Stomach smooth muscle (tissue), 2 donors: ENCODE measurements around the gene UGT1A10.

Experiments used
- H3K27ac ChIP-seq: one replicate; pipeline ENCODE4 v1.7.0; 2013; ENCODE audit warnings: mild to moderate bottlenecking, low read length, inconsistent platforms
- H3K27me3 ChIP-seq, 2 donors: one replicate each; pipeline ENCODE4 v1.7.0; 2013; ENCODE audit warnings: low read length in 2 of 2; ENCODE audit not compliant: insufficient read depth in 2 of 2, control insufficient read depth in 1 of 2
- H3K36me3 ChIP-seq, 2 donors: one replicate each; pipeline ENCODE4 v1.7.0; 2013; ENCODE audit warnings: low read length in 2 of 2; ENCODE audit not compliant: control insufficient read depth in 2 of 2, insufficient read depth in 2 of 2
- H3K4me1 ChIP-seq: one replicate; pipeline ENCODE4 v1.7.0; 2013; ENCODE audit warnings: low read length; ENCODE audit not compliant: control insufficient read depth, insufficient read depth
- H3K4me3 ChIP-seq, 2 donors: one replicate each; pipeline ENCODE4 v1.7.0; 2013; ENCODE audit warnings: low read length in 2 of 2
- H3K9ac ChIP-seq, 2 donors: one replicate each; pipeline ENCODE4 v1.7.0; 2013; ENCODE audit warnings: low read length in 2 of 2, mild to moderate bottlenecking in 1 of 2
- H3K9me3 ChIP-seq, 2 donors: one replicate each; pipeline ENCODE4 v1.7.0; 2013; ENCODE audit warnings: low read length in 2 of 2; ENCODE audit not compliant: control insufficient read depth in 2 of 2
- donor health status: healthy.
- donor health status: Pancreatic carcinoma.

Gene UGT1A10

GRCh38 chr2:233817361-233817911 is 181.2 kb downstream of the UGT1A10 start:
- Histone ChIP-seq H3K27me3 (peaks cover 0 to 3% of the 10 kb centered on the region in 2 donors), H3K27ac (no peak overlapping the region), H3K4me3 (no peak overlapping the region), H3K9me3 (no peaks in the 10 kb centered on the region), H3K36me3 (no peaks in the 10 kb centered on the region), H3K9ac (no peak overlapping the region), H3K4me1 (no peaks in the 10 kb centered on the region)

DNA sequence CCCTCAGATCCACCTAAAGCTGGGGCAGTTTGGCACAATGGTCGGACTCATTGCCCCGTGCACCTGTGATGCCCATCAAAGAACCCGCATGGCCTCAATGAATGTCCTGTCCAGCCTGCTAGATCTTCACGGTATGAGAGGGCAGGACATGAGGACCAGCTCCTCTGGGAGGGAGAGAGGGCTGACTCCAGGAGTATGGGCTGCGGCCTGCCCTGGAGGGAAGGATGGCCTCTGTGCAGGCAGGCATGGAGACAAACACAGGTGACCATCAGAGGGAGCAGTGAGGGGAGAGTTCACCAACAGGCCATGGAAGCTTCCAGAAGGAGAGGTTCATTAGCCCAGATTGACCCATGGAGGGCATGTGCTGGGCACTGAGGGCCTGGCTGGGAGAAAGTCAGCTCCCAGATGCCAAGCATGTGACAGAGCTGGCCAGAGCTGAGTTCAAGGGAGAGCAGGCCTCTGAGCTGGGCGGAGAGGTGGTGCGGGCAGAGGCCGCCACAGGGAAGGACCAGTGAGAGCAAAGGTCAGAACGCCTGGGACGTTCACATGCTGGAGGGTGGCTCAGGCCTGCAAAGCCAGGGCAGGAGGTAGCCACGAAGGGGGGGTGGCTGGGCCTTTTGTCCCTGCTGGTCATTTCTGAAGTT is 181.9 kb downstream of the UGT1A10 start:
- Histone ChIP-seq H3K4me3 (no peak overlapping the region), H3K27me3 (peaks cover 0 to 2% of the 10 kb centered on the region in 2 donors), H3K9ac (no peak overlapping the region), H3K36me3 (no peaks in the 10 kb centered on the region), H3K9me3 (no peaks in the 10 kb centered on the region), H3K27ac (no peak overlapping the region), H3K4me1 (no peaks in the 10 kb centered on the region)

DNA sequence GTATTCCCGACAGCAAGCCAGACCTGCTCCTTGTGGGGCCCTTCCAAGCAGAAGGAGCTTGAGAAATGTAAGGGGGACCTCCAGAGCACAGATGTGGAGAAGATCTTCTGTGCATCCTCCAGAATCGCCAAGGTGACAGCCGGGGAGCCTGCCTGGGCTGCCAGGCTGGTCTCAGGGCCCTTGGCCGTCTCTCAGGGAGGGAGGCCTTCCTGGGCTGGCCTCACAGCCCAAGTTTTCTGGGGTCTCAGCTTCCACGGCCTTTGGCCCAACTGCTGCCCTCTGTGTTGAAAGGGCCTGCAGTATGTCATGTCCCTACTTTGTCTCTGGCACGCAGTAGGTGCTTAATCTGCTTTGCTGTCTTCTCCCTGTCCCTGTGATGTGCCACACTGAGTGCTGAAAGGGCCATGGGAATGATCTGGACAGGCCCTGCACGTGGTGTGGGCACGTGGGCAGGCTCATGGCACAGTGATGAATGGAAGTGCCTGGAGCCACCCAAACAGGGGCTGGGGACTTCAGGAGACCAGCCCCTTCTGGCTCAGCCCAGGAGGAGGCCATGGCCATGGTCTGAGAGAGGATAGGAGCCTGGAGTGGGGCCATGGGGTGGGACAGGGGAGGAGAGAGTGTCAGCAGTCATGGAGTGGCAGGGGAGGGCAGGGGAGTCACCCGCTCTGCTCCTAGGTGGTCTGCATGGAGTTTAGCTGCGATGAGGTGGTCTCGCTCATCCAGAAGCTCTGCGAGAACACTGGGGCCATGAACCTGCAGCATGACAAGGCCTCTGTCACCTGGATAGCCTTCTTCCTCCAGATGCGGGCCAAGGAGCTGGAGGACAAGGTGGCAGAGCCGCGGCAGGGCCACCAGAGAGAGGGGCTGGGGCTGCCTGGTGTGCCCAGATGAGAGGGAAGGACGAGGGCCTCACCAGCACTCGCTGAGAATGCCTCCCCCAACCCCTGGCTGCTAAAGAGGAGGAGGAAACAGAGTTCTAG is 182.7 kb downstream of the UGT1A10 start:
- no peak overlapping the region for H3K4me3 ChIP-seq
- H3K9ac ChIP-seq = no peak overlapping the region
- peaks cover 0 to 2% of the 10 kb centered on the region in 2 donors for H3K27me3 ChIP-seq
- no peaks in the 10 kb centered on the region for H3K36me3 ChIP-seq
- H3K27ac ChIP-seq = no peak overlapping the region
- no peaks in the 10 kb centered on the region for H3K9me3 ChIP-seq
- no peaks in the 10 kb centered on the region for H3K4me1 ChIP-seq

DNA sequence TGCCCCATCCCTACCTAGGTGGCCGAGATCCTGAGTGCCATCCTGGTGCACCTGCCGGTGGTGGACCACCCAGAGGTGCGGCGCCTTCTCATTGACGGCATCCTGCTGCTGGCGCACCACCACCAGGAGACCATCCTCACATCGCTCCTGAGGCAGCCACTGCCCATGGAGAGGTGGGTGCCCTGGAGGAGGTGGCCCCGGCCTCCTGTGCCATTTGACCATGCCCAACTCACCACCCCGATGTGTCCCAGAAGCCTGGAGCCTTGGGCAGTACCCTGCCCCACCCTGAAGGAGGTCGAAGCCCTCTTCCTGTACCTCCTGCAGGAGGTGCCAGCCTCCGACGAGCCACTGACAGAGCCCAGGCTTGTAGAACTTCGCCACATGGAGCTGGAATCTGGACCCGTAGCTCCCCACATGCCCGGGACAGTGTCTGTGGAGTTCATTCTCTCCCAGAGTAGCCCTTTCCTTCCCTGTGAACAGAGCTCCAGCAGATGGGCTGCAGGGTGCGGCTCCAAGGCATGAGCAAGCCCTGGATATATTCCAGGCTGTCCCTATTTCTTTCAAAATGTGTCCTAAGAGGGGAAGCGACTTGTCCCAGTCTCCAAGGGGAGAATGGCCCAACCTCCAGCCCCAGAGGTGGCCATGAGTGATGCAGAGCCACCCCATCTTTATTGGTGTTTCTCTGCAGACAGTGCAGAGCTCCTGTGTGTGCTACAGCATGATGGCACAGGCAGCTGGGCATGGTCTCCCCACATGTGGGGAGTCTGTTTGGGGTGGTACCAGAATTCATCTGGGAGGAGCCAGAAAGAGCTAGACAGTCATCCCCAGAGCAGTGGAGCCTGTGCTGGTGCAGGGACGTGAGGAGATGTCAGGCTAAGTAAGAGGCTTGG is 183.9 kb downstream of the UGT1A10 start:
- H3K4me1 ChIP-seq = no peaks in the 10 kb centered on the region
- no peak overlapping the region for H3K4me3 ChIP-seq
- H3K9ac ChIP-seq = no peak overlapping the region
- H3K36me3 ChIP-seq = no peaks in the 10 kb centered on the region
- no peak overlapping the region for H3K27ac ChIP-seq
- H3K27me3 ChIP-seq = peaks cover 0 to 2% of the 10 kb centered on the region in 2 donors
- no peaks in the 10 kb centered on the region for H3K9me3 ChIP-seq

GRCh38 chr2:233820774-233821105 is 184.5 kb downstream of the UGT1A10 start:
- no peaks in the 10 kb centered on the region for H3K4me1 ChIP-seq

DNA sequence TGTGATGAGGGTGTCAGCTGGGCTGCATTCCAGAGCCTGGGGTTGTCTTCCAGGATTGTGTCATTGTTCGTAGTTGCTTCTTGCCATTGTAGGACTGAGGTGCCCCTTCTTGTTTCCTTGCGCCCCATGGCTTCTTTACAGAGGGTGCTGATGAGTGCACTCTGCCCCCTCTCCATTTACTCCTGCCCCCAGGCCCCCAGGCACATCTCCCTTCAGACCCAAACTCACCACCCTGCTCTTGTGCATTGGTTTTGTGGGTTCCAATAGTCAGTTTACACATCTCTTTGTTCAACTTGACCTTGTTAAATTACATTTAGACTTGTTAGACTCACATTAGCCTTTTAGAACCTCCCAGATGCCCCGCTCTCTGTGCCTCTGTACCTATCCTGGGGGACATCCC is 184.9 kb downstream of the UGT1A10 start:
- Histone ChIP-seq H3K27me3 (peaks cover 0 to 2% of the 10 kb centered on the region in 2 donors), H3K4me1 (no peaks in the 10 kb centered on the region), H3K36me3 (no peaks in the 10 kb centered on the region), H3K4me3 (no peak overlapping the region), H3K9me3 (no peaks in the 10 kb centered on the region), H3K9ac (no peak overlapping the region), H3K27ac (no peak overlapping the region)

More at GRCh38 chr2:233820774-233821105, 184.5 kb downstream of the UGT1A10 start:
- H3K36me3 ChIP-seq = no peaks in the 10 kb centered on the region
- H3K27ac ChIP-seq = no peak overlapping the region
- no peaks in the 10 kb centered on the region for H3K9me3 ChIP-seq
- no peak overlapping the region for H3K4me3 ChIP-seq
- H3K9ac ChIP-seq = no peak overlapping the region
- peaks cover 0 to 2% of the 10 kb centered on the region in 2 donors for H3K27me3 ChIP-seq

- Histone ChIP-seq H3K27ac (no peak overlapping the region), H3K9me3 (no peaks in the 10 kb centered on the region), H3K4me1 (no peaks in the 10 kb centered on the region), H3K36me3 (no peaks in the 10 kb centered on the region), H3K27me3 (peaks cover 0 to 2% of the 10 kb centered on the region in 2 donors), H3K4me3 (no peak overlapping the region), H3K9ac (no peak overlapping the region)
Observed at GRCh38 chr2:233821709-233822100, 185.5 kb downstream of the UGT1A10 start.

DNA sequence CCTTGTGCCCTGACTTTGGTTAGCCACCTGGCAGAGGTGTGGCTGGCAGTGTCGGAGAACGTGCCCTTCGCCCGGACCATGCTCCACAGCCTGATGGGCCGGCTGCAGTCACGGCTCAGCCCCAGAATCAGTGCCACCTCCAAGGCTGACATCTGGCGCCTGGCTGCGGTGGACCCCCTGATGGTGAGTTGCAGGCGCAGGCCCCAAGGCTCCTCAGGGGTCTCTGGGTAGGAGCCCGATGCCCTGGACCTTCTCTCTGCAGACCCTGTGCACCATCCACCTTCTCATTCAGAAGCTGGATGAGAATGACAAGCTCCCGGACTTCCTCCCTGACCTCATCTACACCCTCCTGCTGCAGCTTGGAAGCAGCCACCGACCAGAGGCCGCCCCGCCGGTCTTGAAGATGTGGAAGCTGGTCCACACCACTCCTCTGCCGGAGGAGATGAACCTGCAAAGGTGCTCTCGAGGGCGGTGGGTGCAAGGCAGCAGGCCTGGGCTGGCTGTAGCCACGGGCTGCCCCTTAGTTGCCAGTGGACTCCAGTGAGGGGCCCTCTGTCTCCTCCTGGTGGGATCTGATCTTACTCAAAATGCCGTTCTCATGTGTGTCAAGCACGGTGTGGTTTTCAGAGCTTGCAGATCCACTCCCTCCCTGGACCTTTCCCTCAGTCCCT is 186.0 kb downstream of the UGT1A10 start:
- peaks cover 0 to 2% of the 10 kb centered on the region in 2 donors for H3K27me3 ChIP-seq
- H3K4me3 ChIP-seq = no peak overlapping the region
- no peaks in the 10 kb centered on the region for H3K36me3 ChIP-seq
- H3K9me3 ChIP-seq = no peaks in the 10 kb centered on the region
- H3K4me1 ChIP-seq = no peaks in the 10 kb centered on the region
- H3K27ac ChIP-seq = no peak overlapping the region
- no peak overlapping the region for H3K9ac ChIP-seq
